HepG2 (cell line): ENCODE data around the gene ARHGAP22. TPM values are rescaled to one million over a fixed set of nuclear protein-coding genes. Genes with fewer than 3 reads are reported as not detected.

ENCODE experiments used
- ARID5B ChIP-seq: IDR thresholded peaks from 2 replicates; pipeline ENCODE4 v1.4.0; 2020; ENCODE audit warnings: mild to moderate bottlenecking, missing genetic modification reagents
- LCORL ChIP-seq, 2 experiments: fragments of 450-650 bp in 1 of 2; sonication (generic) in 1 of 2; formaldehyde crosslinking in 1 of 2; IDR thresholded peaks; 2 replicates each; pipeline versions ENCODE4 v1.5.0 to v1.6.1; 2017 to 2020; ENCODE audit warnings: antibody characterized with exemption in 1 of 2, missing genetic modification reagents in 1 of 2
- PHB2 ChIP-seq: fragments of 450-650 bp; IDR thresholded peaks from 2 replicates; pipeline ENCODE4 v1.6.1; 2018; ENCODE audit not compliant: partially characterized antibody
- SATB2 ChIP-seq: sonication (generic); formaldehyde crosslinking; IDR thresholded peaks from 2 replicates; pipeline ENCODE4 v1.5.0; 2020; ENCODE audit warnings: missing genetic modification reagents
- ZNF362 ChIP-seq: sonication (generic); formaldehyde crosslinking; IDR thresholded peaks from 2 replicates; pipeline ENCODE4 v1.4.0; 2020; ENCODE audit warnings: missing genetic modification reagents, mild to moderate bottlenecking, borderline replicate concordance
- polyA plus RNA-seq, 8 experiments: library from polyadenylated mRNA; depleted of rRNA in 3 of 8; stranded (reverse) in 7 of 8; unstranded in 1 of 8; fragments of >200 nt; fragmentation: Illumina TruSeq in 4 of 8; extraction: Trizol in 4 of 8; gene quantifications; 2 replicates each; pipeline versions ENCODE4 v1.2.1 to v1.2.3, GENCODE V29; 2011 to 2016; ENCODE audit warnings: low read depth in 4 of 8, missing spikeins in 1 of 8, mixed read lengths in 1 of 8; ENCODE audit not compliant: insufficient read depth in 1 of 8
- total RNA-seq, 5 experiments: library from RNA; depleted of rRNA; stranded (reverse); fragments of >200 nt; fragmentation: Illumina TruSeq; extraction: Trizol; gene quantifications; 2 replicates each; pipeline ENCODE4 v1.2.3, GENCODE V29; 2016; ENCODE audit warnings: low read depth in 1 of 5
- TF ChIP-seq, protein P1 (sequence below): sonication (generic); formaldehyde crosslinking; IDR thresholded peaks from 2 replicates; pipeline ENCODE4 v1.5.1; 2020; ENCODE audit warnings: mild to moderate bottlenecking, moderate library complexity, missing genetic modification reagents

Gene ARHGAP22
- total and polyA plus RNA-seq, 2 of the 13 experiments (the other 11 are each of a cell fraction or from before 2014, with no cell fraction given): 0.08 to 0.38 TPM

- no peak for TF ChIP-seq LCORL (IDR thresholded peaks at IDR 0.05)
- TF ChIP-seq LCORL (CRISPR knock-in tag; IDR thresholded peaks at IDR 0.05): no peak
- no peak for TF ChIP-seq SATB2 (CRISPR knock-in tag)
- TF ChIP-seq, protein P1, sequence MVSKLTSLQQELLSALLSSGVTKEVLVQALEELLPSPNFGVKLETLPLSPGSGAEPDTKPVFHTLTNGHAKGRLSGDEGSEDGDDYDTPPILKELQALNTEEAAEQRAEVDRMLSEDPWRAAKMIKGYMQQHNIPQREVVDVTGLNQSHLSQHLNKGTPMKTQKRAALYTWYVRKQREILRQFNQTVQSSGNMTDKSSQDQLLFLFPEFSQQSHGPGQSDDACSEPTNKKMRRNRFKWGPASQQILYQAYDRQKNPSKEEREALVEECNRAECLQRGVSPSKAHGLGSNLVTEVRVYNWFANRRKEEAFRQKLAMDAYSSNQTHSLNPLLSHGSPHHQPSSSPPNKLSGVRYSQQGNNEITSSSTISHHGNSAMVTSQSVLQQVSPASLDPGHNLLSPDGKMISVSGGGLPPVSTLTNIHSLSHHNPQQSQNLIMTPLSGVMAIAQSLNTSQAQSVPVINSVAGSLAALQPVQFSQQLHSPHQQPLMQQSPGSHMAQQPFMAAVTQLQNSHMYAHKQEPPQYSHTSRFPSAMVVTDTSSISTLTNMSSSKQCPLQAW (CRISPR knock-in tag): no peak
- TF ChIP-seq ZNF362 (CRISPR knock-in tag): no peak
- TF ChIP-seq PHB2: no peak
- no peak for TF ChIP-seq ARID5B
Observed at GRCh38 chr10:48517482-48517881, 87.4 kb downstream of the ARHGAP22 start (continued).
